Fibroblast of mammary gland (primary cell): Measurements from ENCODE around the gene OTC.
A peak's percentile ranks its signal among the peaks of the same experiment; 100 is the strongest.

ENCODE experiments used
- DNase-seq: peaks from one replicate; pipeline ENCODE4 v3.0.0-alpha.2; 2010; ENCODE audit warnings: low read depth
- H3K4me3 ChIP-seq: 2 replicates; pipeline ENCODE4 v1.5.1; 2011; ENCODE audit warnings: low read depth, mild to moderate bottlenecking, low read length, moderate library complexity; ENCODE audit not compliant: control insufficient read depth
- CTCF ChIP-seq: conservative IDR thresholded peaks from 2 replicates; pipeline ENCODE4 v1.5.1; 2011; ENCODE audit warnings: low read depth, low read length, inconsistent platforms; ENCODE audit not compliant: control insufficient read depth, insufficient read depth

The OTC gene

GRCh38 chrX:38347136-38347535 is 5.3 kb upstream of the OTC start:
- H3K4me3 ChIP-seq: no peak overlapping the region
- TF ChIP-seq CTCF: no peak
- DNase-seq: peak; percentile 83

GRCh38 chrX:38351346-38351745 is 1.1 kb upstream of the OTC start:
- DNase-seq: no peak
- H3K4me3 ChIP-seq: no peak overlapping the region
- no peak for TF ChIP-seq CTCF

GRCh38 chrX:38356401-38356800 is 4.0 kb downstream of the OTC start:
- no peak for DNase-seq
- TF ChIP-seq CTCF: no peak
- no peak overlapping the region for H3K4me3 ChIP-seq

GRCh38 chrX:38357747-38358673 is 5.6 kb downstream of the OTC start:
- no peak for TF ChIP-seq CTCF
- H3K4me3 ChIP-seq: no peak overlapping the region
- DNase-seq: no peak

- no peak for DNase-seq
- TF ChIP-seq CTCF: no peak
- H3K4me3 ChIP-seq: no peak overlapping the region
Observed at GRCh38 chrX:38363046-38363445, 10.6 kb downstream of the OTC start.

- TF ChIP-seq CTCF: no peak
- no peak for DNase-seq
- no peak overlapping the region for H3K4me3 ChIP-seq
Observed at GRCh38 chrX:38365954-38366353, 13.6 kb downstream of the OTC start.
